Natural killer cell (primary cell): ENCODE data around the gene CFAP61. TPM values are rescaled to one million over a fixed set of nuclear protein-coding genes. Genes with fewer than 3 reads are reported as not detected.

Experiments used
- ATAC-seq, 3 donors: fragments of 150-1000 bp in 2 of 3; fragments of 200-7000 bp in 1 of 3; cut with Tn5 transposase; 1 replicate in 1 of 3; 2 replicates in 2 of 3; pipeline ENCODE4 v1.10.0; 2021; ENCODE audit warnings: mild to moderate bottlenecking in 2 of 3, moderate library complexity in 2 of 3
- DNase-seq, 2 donors: peaks; one replicate each; pipeline versions ENCODE4 v3.0.0 to v3.0.0-alpha.2; 2013 to 2021; ENCODE audit warnings: mixed read lengths in 1 of 2
- H3K27ac ChIP-seq: one replicate; pipeline ENCODE4 v1.5.1; 2013; ENCODE audit warnings: mild to moderate bottlenecking, low read length
- H3K27me3 ChIP-seq: one replicate; pipeline ENCODE4 v1.6.1; 2013; ENCODE audit warnings: low read length; ENCODE audit not compliant: control insufficient read depth, insufficient read depth
- H3K36me3 ChIP-seq: one replicate; pipeline ENCODE4 v1.6.1; 2013; ENCODE audit warnings: low read length; ENCODE audit not compliant: control insufficient read depth, insufficient read depth
- H3K4me1 ChIP-seq: one replicate; pipeline ENCODE4 v1.6.1; 2013; ENCODE audit warnings: low read length; ENCODE audit not compliant: control insufficient read depth, insufficient read depth
- H3K4me3 ChIP-seq: one replicate; pipeline ENCODE4 v1.5.1; 2013; ENCODE audit warnings: low read length
- H3K9me3 ChIP-seq: one replicate; pipeline ENCODE4 v1.6.1; 2013; ENCODE audit warnings: low read length; ENCODE audit not compliant: control insufficient read depth, insufficient read depth
- H3K27ac Mint-ChIP-seq, 2 donors: one replicate each; pipeline ENCODE4 v1.8.0; 2022; ENCODE audit warnings: mild to moderate bottlenecking in 2 of 2, mixed read lengths in 2 of 2, moderate library complexity in 1 of 2
- H3K27me3 Mint-ChIP-seq, 2 donors: one replicate each; pipeline ENCODE4 v1.8.0; 2022; ENCODE audit warnings: low read depth in 2 of 2, mixed read lengths in 2 of 2
- H3K36me3 Mint-ChIP-seq: one replicate; pipeline ENCODE4 v1.8.0; 2022; ENCODE audit warnings: mixed read lengths
- H3K4me1 Mint-ChIP-seq, 2 donors: one replicate each; pipeline ENCODE4 v1.8.0; 2022; ENCODE audit warnings: mixed read lengths in 2 of 2
- H3K4me3 Mint-ChIP-seq: one replicate; pipeline ENCODE4 v1.8.0; 2022; ENCODE audit warnings: mild to moderate bottlenecking, moderate library complexity, mixed read lengths
- H3K9me3 Mint-ChIP-seq, 2 donors: one replicate each; pipeline ENCODE4 v1.8.0; 2022; ENCODE audit warnings: mixed read lengths in 2 of 2
- CTCF ChIP-seq: fragments of 200-600 bp; IDR thresholded peaks from one replicate; pipeline ENCODE4 v1.8.0; 2022; ENCODE audit warnings: antibody characterized with exemption
- WGBS: methylation state at CpG from one replicate; pipeline ENCODE4 v1.1.7; 2013; ENCODE audit warnings: missing lambda C conversion rate; ENCODE audit not compliant: insufficient coverage; 5-methylcytosine and 5-hydroxymethylcytosine counted together
- intact Hi-C: fragments of 100-400 bp; cut with micrococcal nuclease; formaldehyde crosslinking; loops from one replicate; pipeline ENCODE4 v1.14.2; 2022
- total RNA-seq, 4 donors: library from RNA; stranded (reverse); fragments of 120-200 nt in 1 of 4; gene quantifications; one replicate each; pipeline versions ENCODE4 v1.2.3 to v1.2.4, GENCODE V29; 2013 to 2022

The CFAP61 gene
- total RNA-seq, 3 donors from 2014 or later (not counting 1 experiment from before 2014, with no cell fraction given) = 1.0 to 2.1 (median 1.3) TPM

- Histone ChIP-seq H3K36me3 (no peaks in the 10 kb centered on the region), H3K27me3 (no peaks in the 10 kb centered on the region), H3K4me1 (no peaks in the 10 kb centered on the region), H3K4me3 (no peak overlapping the region), H3K9me3 (no peaks in the 10 kb centered on the region), H3K27ac (no peak overlapping the region)
- no peak overlapping the region for H3K4me3 Mint-ChIP-seq
- peaks cover 14 to 29% of the 10 kb centered on the region in 2 donors for H3K27me3 Mint-ChIP-seq
- no peaks in the 10 kb centered on the region for H3K9me3 Mint-ChIP-seq
- H3K36me3 Mint-ChIP-seq = no peaks in the 10 kb centered on the region
- H3K27ac Mint-ChIP-seq = no peak overlapping the region
- no peak for TF ChIP-seq CTCF
- H3K4me1 Mint-ChIP-seq = no peaks in the 10 kb centered on the region
- no peak for DNase-seq
- 70% methylated on average over 4 of the region's 6 CpGs for WGBS
- no peak for ATAC-seq
- intact Hi-C loops = no loop called here
Observed at GRCh38 chr20:20248620-20249200, 196.4 kb downstream of the CFAP61 start.

GRCh38 chr20:20251317-20251716 lies 199.0 kb downstream of the CFAP61 start:
- no peak for TF ChIP-seq CTCF
- 90% methylated on average over 10 of the region's 10 CpGs for WGBS
- Mint-ChIP-seq H3K4me3 (no peak overlapping the region), H3K36me3 (peaks cover 6% of the 10 kb centered on the region), H3K27ac (no peak overlapping the region), H3K9me3 (no peaks in the 10 kb centered on the region), H3K4me1 (no peaks in the 10 kb centered on the region), H3K27me3 (peaks cover 20 to 28% of the 10 kb centered on the region in 2 donors)
- no peak overlapping the region for H3K27ac ChIP-seq
- no peak for DNase-seq
- no peaks in the 10 kb centered on the region for H3K9me3 ChIP-seq
- H3K36me3 ChIP-seq = no peaks in the 10 kb centered on the region
- intact Hi-C loops = no loop called here
- ATAC-seq = no peak
- H3K4me1 ChIP-seq = no peaks in the 10 kb centered on the region
- H3K27me3 ChIP-seq = no peaks in the 10 kb centered on the region
- H3K4me3 ChIP-seq = no peak overlapping the region

GRCh38 chr20:20251836-20252235 lies 199.5 kb downstream of the CFAP61 start:
- H3K4me1 ChIP-seq = no peaks in the 10 kb centered on the region
- no peak overlapping the region for H3K27ac ChIP-seq
- no peaks in the 10 kb centered on the region for H3K27me3 ChIP-seq
- TF ChIP-seq CTCF = no peak
- H3K4me3 ChIP-seq = no peak overlapping the region
- H3K4me3 Mint-ChIP-seq = no peak overlapping the region
- intact Hi-C loops = no loop called here
- WGBS = 89% methylated on average over 8 of the region's 8 CpGs
- no peaks in the 10 kb centered on the region for H3K9me3 ChIP-seq
- no peaks in the 10 kb centered on the region for H3K36me3 ChIP-seq
- no peaks in the 10 kb centered on the region for H3K9me3 Mint-ChIP-seq
- peaks cover 7% of the 10 kb centered on the region for H3K36me3 Mint-ChIP-seq
- ATAC-seq = no peak
- no peak for DNase-seq
- H3K4me1 Mint-ChIP-seq = no peaks in the 10 kb centered on the region
- H3K27ac Mint-ChIP-seq = no peak overlapping the region
- H3K27me3 Mint-ChIP-seq = peaks cover 20 to 31% of the 10 kb centered on the region in 2 donors
